MCF 10A (cell line): ENCODE results near the gene FABP6. TPM values are rescaled to one million over a fixed set of nuclear protein-coding genes. Genes with fewer than 3 reads are reported as not detected.

Experiments
- BruUV-seq: library from RNA; stranded (reverse); fragments of 400-500 nt; replicated peaks from 2 replicates; lab custom pipeline; 2021; lab: Mats Ljungman, UMichigan
- CTCF ChIA-PET: fragments of 300-600 bp; sonication (Branson Sonifier 250); formaldehyde crosslinking; extraction: SDS; loops from one replicate; lab custom pipeline; 2021; ENCODE audit warnings: antibody characterized with exemption, inconsistent platforms; lab: Yijun Ruan, JAX
- POLR2A ChIA-PET: fragments of 300-600, 350-650 bp; sonication (Branson Sonifier 250); formaldehyde crosslinking; extraction: SDS; loops from one replicate; lab custom pipeline; 2020; ENCODE audit warnings: antibody characterized with exemption, inconsistent platforms; lab: Yijun Ruan, JAX
- DNase-seq: peaks from one replicate; pipeline ENCODE4 v3.0.0-alpha.2; 2018; ENCODE audit not compliant: unreplicated experiment
- H3K27ac Mint-ChIP-seq: one replicate; pipeline ENCODE4 v1.8.0; 2022; ENCODE audit warnings: mild to moderate bottlenecking, low read depth, mixed read lengths; ENCODE audit not compliant: unreplicated experiment
- H3K27me3 Mint-ChIP-seq: one replicate; pipeline ENCODE4 v1.8.0; 2022; ENCODE audit warnings: mixed read lengths; ENCODE audit not compliant: insufficient read depth, unreplicated experiment
- H3K36me3 Mint-ChIP-seq: one replicate; pipeline ENCODE4 v1.8.0; 2022; ENCODE audit warnings: mild to moderate bottlenecking, moderate library complexity, mixed read lengths; ENCODE audit not compliant: insufficient read depth, unreplicated experiment
- H3K4me1 Mint-ChIP-seq: one replicate; pipeline ENCODE4 v1.8.0; 2022; ENCODE audit warnings: mixed read lengths; ENCODE audit not compliant: insufficient read depth, unreplicated experiment
- H3K4me3 Mint-ChIP-seq: one replicate; pipeline ENCODE4 v1.8.0; 2022; ENCODE audit warnings: mild to moderate bottlenecking, moderate library complexity, mixed read lengths; ENCODE audit not compliant: unreplicated experiment
- H3K9me3 Mint-ChIP-seq: one replicate; pipeline ENCODE4 v1.8.0; 2022; ENCODE audit warnings: mixed read lengths; ENCODE audit not compliant: unreplicated experiment
- intact Hi-C: fragments of 100-400 bp; cut with micrococcal nuclease; formaldehyde crosslinking; loops from 2 replicates; pipeline ENCODE4 v1.14.1; 2022
- total RNA-seq: library from RNA; stranded (reverse); gene quantifications from 2 replicates; pipeline ENCODE4 v1.2.3, GENCODE V29; 2022
- TF ChIP-seq, protein P1 (sequence below): fragments of 200-600 bp; IDR thresholded peaks from one replicate; pipeline ENCODE4 v1.8.0; 2022; ENCODE audit warnings: antibody characterized with exemption, mild to moderate bottlenecking; ENCODE audit not compliant: unreplicated experiment

FABP6 gene
- total RNA-seq, 1 experiment from 2014 or later, result not detected

- H3K27me3 Mint-ChIP-seq, result no peaks in the 10 kb centered on the region
- TF ChIP-seq, protein P1, sequence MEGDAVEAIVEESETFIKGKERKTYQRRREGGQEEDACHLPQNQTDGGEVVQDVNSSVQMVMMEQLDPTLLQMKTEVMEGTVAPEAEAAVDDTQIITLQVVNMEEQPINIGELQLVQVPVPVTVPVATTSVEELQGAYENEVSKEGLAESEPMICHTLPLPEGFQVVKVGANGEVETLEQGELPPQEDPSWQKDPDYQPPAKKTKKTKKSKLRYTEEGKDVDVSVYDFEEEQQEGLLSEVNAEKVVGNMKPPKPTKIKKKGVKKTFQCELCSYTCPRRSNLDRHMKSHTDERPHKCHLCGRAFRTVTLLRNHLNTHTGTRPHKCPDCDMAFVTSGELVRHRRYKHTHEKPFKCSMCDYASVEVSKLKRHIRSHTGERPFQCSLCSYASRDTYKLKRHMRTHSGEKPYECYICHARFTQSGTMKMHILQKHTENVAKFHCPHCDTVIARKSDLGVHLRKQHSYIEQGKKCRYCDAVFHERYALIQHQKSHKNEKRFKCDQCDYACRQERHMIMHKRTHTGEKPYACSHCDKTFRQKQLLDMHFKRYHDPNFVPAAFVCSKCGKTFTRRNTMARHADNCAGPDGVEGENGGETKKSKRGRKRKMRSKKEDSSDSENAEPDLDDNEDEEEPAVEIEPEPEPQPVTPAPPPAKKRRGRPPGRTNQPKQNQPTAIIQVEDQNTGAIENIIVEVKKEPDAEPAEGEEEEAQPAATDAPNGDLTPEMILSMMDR, result no peak
- DNase-seq, result no peak
- H3K9me3 Mint-ChIP-seq, result no peaks in the 10 kb centered on the region
- no peak overlapping the region for H3K27ac Mint-ChIP-seq
- no peak overlapping the region for H3K4me3 Mint-ChIP-seq
- intact Hi-C loops, result no loop called here
- peaks cover 4% of the 10 kb centered on the region for H3K36me3 Mint-ChIP-seq
- ChIA-PET POLR2A (no interaction called here), CTCF (interaction anchor here (0.6 to 1.8 kb wide), 4 partner anchors 18 to 82 kb away, joined by 3 to 4 read pairs (median 4); no protein-coding TSS in a partner anchor)
- no TSS peak for BruUV-seq
- no peaks in the 10 kb centered on the region for H3K4me1 Mint-ChIP-seq
These were observed 31.8 kb downstream of the FABP6 start for GRCh38 chr5:160260881-160261815.

DNA sequence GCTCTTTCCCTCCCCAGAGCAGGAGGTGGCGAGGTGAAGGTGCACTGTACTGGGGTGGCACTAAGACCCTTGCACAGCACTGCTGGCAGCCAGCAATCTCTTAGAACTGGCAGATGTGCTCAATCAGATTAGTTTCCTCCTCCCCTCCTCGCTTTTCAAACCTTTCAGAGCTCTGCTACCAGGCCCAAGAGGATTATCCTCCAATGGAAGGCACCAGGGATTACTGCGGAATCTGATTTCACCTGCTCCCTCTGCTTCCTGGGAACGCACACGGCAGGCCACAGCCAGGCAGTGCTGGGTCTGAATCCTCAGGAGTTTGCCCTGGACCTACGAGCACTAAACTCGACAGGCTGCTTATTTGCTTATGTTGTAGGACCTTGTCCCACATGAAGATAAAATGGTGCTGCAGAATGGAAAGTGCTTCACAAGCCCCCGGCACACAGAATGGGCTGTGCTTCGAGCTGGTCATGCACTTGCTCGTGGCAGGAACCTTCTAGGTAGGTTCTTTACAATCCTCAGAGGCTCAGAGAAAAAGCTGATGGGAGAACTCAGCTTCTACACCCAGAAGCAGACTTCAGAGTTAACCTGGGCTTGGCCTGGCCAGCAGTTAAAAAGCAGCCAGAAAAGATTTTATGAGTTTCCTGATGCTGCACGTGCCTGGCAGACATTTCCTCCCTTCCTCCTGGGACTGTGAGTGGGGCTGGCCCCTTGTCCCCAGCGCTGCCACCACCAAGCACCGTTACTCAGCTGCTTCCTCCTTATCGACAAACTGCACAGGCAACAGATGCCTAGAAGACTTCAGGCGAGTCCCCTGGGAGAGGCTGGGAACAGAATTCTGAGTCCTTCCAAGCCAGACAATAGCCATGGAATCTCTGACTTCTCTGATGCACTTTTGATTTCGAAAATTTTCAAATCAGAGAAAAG, 33.1 kb downstream of the FABP6 start:
- H3K27ac Mint-ChIP-seq, result no peak overlapping the region
- no peaks in the 10 kb centered on the region for H3K4me1 Mint-ChIP-seq
- no peaks in the 10 kb centered on the region for H3K9me3 Mint-ChIP-seq
- H3K36me3 Mint-ChIP-seq, result peaks cover 4% of the 10 kb centered on the region
- ChIA-PET CTCF (interaction anchor here (0.6 to 1.8 kb wide), 8 partner anchors 19 to 914 kb away, joined by 3 to 6 read pairs (median 3); no protein-coding TSS in a partner anchor), POLR2A (no interaction called here)
- BruUV-seq, result no TSS peak
- H3K4me3 Mint-ChIP-seq, result no peak overlapping the region
- DNase-seq, result no peak
- intact Hi-C loops, result no loop called here
- TF ChIP-seq, protein P1, result no peak
- H3K27me3 Mint-ChIP-seq, result no peaks in the 10 kb centered on the region

DNA sequence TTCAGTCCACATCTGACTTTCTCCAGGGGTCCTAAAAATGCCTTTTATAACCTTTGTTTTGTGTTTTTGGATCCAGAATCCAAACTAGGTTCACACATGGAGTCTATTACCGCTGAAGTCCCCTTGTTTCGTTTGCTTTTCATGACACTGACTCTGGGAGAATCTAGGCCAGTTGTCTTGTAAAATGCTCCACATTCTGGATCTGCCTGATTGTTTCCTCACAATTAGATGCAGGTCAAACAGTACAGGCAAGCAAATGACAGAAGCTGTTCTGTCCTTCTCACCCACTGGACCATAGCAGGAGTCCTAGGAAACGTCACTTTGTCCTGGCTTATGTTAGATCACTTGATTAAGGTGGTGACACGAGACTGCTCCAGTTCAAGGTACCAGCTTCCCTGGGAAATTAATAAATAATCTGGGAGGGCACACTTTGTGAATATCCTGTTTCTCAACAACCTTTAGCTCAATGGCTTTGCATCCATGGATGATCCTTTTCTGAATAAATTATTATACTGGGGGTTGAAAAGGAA, 34.1 kb downstream of the FABP6 start:
- H3K4me3 Mint-ChIP-seq, result no peak overlapping the region
- intact Hi-C loops, result no loop called here
- no peak overlapping the region for H3K27ac Mint-ChIP-seq
- TF ChIP-seq, protein P1, result no peak
- peaks cover 4% of the 10 kb centered on the region for H3K36me3 Mint-ChIP-seq
- H3K4me1 Mint-ChIP-seq, result no peaks in the 10 kb centered on the region
- BruUV-seq, result no TSS peak
- DNase-seq, result no peak
- CTCF ChIA-PET, result interaction anchor here (0.6 to 1.8 kb wide), 4 partner anchors 9 to 128 kb away, joined by 3 to 10 read pairs (median 5); no protein-coding TSS in a partner anchor
- POLR2A ChIA-PET, result interaction anchor here (1.0 kb wide), 1 partner anchor 17 kb away, joined by 4 read pairs; no protein-coding TSS in a partner anchor
- H3K27me3 Mint-ChIP-seq, result no peaks in the 10 kb centered on the region
- no peaks in the 10 kb centered on the region for H3K9me3 Mint-ChIP-seq
